Vagina (tissue), 2 donors: ENCODE measurements around the gene ANAPC1.

Experiments
- POLR2A ChIP-seq, 2 donors: fragments of 450-650 bp; IDR thresholded peaks; one replicate each; pipeline ENCODE4 v1.6.1; 2017; ENCODE audit warnings: antibody characterized with exemption in 2 of 2, mild to moderate bottlenecking in 2 of 2, moderate library complexity in 2 of 2
- TF ChIP-seq, protein P1 (sequence below), 3 experiments: fragments of 450-650 bp in 2 of 3; fragments of 200-600 bp in 1 of 3; sonication (generic) in 1 of 3; IDR thresholded peaks; one replicate each; pipeline ENCODE4 v1.5.1; 2017 to 2019; ENCODE audit warnings: antibody characterized with exemption in 3 of 3, mild to moderate bottlenecking in 2 of 3, moderate library complexity in 2 of 3

DNA sequence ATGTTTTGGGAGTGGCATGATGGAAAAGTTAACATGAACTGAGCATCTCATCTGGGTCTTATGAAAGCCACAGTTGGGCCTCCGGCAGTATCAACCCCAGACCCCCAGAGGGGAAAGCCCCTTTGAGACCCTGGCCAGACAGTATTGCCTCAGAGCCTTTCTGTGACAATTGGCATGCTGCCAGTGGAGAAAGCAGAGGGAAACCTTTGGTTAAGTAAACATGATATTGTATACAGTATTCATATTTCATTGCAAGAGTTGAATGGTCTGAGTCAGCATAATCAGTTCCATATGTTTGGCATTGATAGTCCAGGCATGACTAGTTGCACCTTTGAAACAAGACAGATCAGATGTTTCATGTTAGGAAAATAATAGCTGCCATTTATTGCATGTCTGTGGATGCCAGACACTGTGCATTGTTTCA is 34.4 kb upstream of the ANAPC1 start:
- TF ChIP-seq POLR2A (IDR thresholded peaks at IDR 0.05) = no peak
- TF ChIP-seq, protein P1, sequence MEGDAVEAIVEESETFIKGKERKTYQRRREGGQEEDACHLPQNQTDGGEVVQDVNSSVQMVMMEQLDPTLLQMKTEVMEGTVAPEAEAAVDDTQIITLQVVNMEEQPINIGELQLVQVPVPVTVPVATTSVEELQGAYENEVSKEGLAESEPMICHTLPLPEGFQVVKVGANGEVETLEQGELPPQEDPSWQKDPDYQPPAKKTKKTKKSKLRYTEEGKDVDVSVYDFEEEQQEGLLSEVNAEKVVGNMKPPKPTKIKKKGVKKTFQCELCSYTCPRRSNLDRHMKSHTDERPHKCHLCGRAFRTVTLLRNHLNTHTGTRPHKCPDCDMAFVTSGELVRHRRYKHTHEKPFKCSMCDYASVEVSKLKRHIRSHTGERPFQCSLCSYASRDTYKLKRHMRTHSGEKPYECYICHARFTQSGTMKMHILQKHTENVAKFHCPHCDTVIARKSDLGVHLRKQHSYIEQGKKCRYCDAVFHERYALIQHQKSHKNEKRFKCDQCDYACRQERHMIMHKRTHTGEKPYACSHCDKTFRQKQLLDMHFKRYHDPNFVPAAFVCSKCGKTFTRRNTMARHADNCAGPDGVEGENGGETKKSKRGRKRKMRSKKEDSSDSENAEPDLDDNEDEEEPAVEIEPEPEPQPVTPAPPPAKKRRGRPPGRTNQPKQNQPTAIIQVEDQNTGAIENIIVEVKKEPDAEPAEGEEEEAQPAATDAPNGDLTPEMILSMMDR (IDR thresholded peaks at IDR 0.05) = no peak
